ENCODE results near the gene CHRNB2.
"Not testable (repeated sequence)": the region's sequence is repeated elsewhere in the genome, so short reads cannot be mapped to it uniquely, and the experiment has no call there.

The CHRNB2 gene, protein sequence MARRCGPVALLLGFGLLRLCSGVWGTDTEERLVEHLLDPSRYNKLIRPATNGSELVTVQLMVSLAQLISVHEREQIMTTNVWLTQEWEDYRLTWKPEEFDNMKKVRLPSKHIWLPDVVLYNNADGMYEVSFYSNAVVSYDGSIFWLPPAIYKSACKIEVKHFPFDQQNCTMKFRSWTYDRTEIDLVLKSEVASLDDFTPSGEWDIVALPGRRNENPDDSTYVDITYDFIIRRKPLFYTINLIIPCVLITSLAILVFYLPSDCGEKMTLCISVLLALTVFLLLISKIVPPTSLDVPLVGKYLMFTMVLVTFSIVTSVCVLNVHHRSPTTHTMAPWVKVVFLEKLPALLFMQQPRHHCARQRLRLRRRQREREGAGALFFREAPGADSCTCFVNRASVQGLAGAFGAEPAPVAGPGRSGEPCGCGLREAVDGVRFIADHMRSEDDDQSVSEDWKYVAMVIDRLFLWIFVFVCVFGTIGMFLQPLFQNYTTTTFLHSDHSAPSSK

DNA sequence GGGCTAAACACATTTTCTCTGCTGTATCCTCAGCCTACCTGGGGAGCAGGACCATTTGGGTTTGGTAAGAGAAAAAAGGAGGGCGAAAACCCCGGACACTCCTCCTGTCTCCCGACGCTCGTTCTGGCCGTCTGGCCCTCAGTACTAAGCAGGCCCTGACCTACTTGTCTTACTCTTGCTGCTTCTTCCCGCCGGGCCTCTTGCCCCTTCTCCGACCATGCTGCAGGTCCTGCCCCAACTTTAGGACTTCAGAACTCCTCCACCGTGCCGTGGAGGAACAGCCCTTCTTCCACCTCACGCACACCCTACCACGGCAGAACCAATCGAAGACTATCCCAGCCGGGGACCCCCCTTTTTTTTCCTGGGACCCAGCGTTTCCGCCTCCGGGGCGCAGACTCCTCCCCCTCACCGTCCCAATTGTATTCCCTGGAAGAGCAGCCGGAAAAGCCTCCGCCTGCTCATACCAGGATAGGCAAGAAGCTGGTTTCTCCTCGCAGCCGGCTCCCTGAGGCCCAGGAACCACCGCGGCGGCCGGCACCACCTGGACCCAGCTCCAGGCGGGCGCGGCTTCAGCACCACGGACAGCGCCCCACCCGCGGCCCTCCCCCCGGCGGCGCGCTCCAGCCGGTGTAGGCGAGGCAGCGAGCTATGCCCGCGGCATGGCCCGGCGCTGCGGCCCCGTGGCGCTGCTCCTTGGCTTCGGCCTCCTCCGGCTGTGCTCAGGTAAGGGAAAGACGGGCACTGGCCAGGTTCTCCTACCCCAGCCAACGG lies at the start of gene CHRNB2:
Gene CHRNB2, plus strand, starts transcription at position 393 of the 771 bp plus-strand sequence. Its CDS starts 267 bp downstream, at position 660.
- DNase-seq, result peak; percentile 85

DNA sequence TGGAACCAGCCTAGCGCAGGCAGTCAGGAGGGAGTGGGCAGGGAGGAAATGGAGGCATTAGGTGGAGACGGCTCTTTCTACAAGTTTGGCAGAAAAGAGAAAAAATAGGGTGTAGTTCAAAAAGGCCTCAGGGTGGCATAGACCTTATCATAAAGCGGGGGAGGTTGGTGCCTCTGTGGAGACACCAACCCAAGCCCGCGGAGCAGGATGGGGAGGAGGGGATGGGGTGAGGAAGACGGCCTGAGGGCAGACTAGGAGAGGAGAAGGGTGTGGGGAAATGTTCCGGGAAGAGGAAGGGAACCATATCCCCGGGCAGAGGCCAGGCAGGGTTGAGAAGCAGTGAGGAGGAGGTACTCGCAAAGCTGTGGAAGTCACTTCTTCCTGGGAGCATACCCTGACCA lies 48.0 kb upstream of the CHRNB2 start:
- DNase-seq, result no peak

DNA sequence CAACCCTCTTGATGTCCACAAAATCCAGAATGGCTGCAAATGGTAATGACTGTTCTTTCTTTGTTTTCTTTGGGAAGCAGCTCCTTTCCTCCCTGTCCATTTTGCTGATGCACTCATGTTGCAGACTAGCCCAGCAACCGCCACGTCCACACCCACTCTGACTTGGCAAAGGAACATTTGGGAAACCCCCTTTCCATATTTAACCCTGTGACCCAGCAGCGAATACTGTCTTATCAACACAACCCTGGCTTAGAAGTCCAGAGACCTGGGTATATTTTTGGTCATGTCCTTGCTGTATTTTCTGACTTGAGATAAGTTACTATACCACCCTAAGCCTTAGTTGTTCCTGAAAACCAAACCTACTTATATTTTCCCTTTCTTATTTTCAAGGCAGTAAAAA lies 47.2 kb upstream of the CHRNB2 start:
- no peak for DNase-seq

DNA sequence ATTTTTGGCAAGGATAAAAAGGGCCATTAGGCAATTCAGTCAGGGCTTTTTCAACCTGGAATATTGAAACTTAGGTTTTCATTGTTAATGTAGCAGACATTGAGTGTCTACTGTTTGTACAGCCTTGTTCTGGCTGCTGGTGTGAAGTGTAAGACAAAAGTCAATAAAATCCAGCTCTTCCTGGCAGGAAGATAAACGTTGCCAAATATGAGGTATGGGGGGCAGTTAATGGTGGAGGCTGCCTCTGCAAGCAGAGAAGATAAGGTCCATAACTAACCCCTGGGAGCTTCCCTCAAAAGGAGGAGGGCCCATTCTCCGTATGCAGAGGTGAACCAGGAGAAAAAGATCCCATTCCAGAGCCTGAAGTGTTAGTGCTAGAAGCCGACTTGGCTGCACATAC lies 45.9 kb upstream of the CHRNB2 start:
- DNase-seq, result no peak

DNA sequence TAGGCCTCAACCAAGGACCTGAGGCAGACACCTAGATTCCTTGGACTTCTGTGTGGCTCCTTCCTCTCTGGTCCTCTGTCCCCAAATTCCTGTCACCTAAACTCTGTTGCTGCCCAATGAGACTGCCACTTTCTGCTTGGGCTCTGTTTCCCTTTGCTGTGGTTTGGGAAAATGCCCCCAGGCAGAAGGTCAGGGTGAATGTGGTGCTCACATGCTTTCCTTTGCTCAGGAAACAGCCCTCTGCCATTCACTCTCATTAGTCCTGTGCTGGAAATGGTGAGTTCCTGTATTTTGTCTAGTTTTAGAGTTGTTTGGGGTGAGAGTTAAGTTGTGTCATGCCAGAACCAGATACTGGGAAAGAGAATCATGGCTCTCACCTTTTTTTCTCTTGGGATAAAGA lies 42.7 kb upstream of the CHRNB2 start:
- DNase-seq, result no peak

DNA sequence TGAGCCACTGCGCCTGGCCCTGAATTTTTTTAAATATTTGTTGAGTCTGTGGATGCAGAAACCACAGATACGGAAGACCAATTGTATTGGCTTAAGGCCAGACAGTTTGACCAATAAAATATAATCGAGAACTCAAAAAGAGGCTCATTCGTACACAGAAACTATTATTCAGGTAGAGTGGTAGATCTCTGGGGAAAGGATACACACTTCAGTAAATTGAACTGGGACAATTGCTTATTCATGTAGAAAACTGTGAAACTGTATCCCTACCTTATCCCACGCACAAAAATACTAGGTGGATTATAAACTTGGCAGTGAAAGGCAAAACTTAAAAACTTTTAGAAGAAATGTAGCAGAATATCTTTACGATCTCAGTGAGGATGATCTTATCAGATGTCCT lies 40.4 kb upstream of the CHRNB2 start:
- DNase-seq, result no peak

DNA sequence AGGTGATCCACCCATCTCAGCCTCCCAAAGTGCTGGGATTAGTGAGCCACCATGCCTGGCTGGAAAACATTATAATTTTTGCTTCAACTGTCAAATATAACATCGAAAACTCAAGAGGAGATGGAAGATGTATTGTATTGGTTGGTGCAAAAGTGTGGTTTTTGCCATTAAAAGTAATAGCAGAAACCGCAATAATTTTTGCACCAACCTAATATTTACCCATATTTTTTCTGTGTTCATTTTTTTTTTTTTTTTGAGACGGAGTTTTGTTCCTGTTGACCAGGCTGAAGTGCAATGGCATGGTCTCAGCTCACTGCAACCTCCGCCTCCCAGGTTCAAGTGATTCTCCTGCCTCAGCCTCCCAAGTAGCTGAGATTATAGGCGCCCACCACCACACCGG lies 38.3 kb upstream of the CHRNB2 start:
- no peak for DNase-seq

DNA sequence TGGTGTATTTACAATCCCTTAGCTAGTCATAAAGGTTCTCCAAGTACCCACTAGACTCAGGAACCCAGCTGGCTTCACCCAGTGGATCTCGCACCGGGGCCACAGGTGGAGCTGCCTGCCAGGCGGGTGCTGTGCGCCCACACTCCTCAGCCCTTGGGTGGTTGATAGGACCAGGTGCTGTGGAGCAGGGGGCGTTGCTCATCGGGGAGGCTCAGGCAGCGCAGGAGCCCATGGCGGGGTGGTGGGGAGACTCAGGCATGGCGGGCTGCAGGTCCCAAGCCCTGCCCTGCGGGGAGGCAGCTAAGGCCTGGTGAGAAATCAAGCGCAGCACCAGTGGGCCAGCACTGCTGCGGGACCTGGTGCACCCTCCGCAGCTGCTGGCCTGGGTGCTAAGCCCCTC lies 35.6 kb upstream of the CHRNB2 start:
- DNase-seq, result not testable (repeated sequence)

DNA sequence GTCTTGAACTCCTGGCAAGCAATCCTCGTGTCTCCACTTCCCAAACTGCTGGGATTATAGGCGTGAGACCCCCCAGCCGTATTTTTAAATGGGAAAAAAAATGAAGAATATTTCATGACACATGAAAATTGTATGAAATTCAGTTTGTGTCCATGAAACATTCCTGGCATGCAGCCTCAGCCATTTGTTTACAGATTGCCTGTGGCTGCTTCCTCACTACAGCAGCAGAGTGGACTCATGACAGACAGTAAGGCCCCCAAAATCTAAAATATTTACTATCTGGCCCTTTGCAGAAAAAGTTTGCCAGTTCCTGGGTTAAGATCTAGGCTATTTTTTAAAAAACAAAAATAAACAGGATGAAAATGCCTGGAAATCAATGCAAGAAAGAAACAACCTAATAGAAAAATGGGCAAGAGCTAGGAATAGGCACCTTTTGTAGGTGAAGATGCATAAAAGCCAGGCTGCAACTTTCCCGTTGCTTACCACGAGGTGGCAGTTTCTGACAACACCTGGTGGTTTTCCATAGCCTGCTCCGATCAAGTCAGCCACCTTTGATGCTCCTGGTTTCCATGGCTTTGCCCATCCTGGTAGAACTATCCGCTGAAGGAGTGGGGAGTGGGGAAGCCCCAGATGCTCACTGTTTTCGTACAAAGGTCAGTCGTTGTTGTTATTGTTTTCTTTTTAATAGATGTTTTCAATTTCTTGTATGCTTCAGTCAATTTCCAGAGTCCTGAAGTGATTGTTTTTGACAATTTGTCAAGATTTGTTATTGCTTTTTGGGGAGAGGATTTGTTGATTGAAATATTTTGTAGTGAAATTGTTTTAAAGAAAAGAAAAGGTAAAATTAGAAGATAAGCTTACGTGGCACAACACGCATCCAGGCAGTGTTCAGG lies 33.4 kb upstream of the CHRNB2 start:
- DNase-seq, result peak; percentile 79

DNA sequence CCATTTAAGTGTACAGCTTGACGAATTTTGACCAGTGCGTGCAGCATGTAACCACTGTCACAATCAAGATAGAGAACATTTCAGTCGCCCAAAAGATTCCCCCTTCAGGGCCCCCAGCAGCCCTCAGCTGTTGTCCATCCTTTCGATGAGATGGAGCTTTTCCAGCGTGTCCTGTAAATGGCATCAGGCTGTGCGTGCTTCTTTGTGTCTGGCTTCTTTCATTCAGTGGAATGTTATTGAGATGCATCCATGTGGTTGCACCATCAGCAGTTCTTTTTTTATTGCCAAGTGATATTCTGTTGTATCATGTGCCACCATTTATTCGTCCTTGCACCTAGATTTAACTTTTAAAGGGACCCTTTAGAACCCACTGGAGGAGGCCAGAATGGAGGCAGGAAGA lies 31.0 kb upstream of the CHRNB2 start:
- DNase-seq, result no peak

DNA sequence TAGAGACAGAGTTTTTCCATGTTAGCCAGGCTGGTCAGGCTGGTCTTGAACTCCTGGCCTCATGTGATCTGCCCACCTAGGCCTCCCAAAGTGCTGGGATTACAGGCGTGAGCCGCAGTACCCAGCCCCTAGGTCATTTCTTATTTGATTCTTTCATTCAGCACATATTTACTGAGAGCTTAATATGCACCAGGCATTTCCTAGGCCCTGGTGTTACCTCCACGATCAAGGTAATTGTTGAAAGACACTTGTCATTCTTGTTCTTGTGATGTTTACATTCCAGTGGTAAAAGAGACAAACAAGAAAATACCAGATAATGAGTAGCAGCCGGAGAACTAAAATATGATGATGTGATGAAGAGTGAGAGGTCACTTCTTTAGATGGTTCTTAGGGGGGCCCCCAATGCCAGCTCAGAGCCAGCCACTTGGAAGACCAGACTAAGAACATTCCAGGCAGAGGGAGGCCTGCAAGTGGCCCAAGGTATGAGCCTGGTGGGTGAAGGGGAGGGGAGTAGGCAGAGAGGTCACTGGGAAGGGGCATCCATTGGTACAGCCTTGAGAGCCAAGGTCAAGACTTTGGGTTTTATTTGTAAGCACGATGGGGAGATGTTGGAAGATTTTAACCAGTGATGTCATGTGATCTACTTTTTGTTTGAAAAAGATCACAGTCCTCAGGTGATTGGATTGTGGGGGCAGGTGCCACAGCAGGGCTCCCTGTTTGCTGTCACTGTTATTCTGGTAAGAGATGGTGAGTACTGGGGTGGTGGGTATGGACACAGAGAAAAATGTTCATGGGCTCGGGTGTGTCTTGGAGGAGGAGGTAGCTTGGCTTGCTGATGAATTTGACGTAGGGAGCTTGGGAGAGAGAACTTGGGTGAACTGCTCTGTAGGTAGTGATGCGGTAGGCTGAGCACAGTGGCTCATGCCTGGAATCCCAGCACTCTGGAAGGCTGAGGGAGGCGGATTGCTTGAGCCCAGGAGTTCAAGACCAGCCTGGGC lies 27.8 kb upstream of the CHRNB2 start:
- no peak for DNase-seq

DNA sequence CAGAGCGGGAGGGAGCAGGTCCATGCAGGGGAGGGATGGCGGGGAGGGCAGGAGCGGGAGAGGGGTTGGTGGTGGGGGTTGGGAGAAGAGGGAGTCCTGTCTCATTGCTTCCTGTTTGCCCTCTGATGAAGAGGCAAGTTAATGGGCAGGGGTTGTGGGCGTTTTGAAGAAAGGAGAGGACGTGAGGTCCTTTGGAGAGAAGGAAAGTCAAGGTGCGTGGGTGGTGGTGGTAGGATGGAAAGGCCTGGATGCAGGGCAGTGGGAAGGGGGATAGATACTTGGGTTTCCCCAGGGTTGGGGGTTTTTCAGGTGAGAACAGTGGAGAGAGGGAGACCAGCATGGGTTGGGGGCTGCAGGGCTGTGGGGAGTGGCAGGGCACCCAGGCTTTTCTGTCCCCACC lies 26.3 kb upstream of the CHRNB2 start:
- no peak for DNase-seq

DNA sequence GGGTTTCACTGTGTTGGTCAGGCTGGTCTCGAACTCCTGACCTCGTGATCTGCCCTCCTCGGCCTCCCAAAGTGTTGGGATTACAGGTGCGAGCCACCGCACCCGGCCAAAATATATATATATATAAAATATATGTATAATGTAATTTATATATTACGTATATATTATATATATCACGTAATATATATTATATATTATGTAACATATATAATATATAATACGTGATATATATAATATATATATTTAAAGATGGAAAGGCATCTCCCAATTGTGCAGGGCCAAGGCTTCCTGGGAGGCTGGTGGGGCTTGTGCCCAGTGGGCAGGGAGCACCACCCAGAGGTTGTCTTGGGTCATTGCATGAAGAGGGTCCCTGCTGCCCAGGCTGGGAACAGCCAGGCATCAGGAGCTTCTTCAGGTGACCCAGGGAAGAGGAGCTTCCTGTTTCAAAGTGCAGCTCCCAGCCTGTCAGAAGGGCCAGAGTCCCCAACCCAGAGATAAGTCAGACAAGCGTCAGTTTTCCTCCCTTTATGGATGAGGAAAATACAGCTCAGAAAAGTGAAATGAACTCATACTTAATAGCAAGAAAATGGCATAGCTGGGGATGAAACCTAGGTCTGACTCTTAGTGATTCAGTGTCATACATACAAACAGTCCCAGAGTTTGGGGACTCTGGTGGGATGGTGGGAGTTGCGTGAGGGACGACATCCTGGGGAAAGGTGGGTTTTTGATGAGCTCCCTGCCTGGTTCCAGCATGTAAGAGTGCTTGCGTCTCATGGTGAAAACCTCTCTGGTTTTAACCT lies 21.1 kb upstream of the CHRNB2 start:
- peak; percentile 16 for DNase-seq

DNA sequence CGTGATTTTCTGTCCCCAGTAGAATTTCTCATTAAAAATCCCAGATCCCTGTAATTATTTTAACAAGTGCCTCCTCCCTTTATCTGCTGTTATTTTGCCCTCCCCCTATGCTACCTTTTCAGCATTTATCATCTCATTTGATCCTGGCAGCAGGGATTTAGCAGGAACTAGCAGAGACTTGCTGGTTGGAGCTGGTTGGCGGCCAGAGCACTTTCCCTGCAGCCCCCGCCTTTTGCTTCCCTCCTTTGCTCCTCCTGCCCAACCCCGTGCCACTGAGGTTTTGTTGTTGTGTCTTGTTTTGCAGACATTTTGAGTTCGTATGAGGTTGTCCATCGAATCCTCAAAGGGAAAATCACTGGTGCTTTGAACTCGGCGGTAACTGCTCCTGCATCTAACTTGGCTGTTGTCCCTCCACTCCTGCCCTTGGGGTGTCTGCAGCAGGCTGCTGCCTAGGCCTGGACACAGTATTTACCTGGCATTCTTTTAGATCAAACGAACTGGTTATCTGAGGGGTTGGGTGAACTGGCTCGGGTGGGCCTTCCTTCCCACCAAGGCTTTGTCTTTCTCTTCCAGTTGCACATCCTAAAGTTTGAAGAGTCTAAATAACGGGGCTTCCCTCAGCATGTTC lies 20.4 kb upstream of the CHRNB2 start:
- DNase-seq, result no peak

DNA sequence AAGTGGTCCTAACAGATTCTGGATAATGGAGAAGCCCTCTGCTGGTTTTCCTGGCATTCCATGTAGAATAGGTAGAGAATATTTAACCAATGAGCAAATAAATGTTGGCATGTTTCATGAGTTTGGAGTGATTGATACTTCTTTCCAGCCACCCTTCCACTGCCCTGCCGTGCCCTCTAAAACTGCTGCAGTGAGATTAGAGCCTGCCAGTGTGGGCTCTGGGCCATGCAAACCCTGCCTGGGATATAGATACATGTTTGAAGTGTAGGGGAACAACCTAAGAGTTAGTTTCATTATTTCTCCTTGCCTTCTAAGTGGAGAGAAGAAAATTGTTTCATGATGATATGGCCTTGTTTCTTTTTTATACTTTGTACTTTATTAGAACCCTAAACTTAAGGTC lies 19.6 kb upstream of the CHRNB2 start:
- DNase-seq, result no peak

DNA sequence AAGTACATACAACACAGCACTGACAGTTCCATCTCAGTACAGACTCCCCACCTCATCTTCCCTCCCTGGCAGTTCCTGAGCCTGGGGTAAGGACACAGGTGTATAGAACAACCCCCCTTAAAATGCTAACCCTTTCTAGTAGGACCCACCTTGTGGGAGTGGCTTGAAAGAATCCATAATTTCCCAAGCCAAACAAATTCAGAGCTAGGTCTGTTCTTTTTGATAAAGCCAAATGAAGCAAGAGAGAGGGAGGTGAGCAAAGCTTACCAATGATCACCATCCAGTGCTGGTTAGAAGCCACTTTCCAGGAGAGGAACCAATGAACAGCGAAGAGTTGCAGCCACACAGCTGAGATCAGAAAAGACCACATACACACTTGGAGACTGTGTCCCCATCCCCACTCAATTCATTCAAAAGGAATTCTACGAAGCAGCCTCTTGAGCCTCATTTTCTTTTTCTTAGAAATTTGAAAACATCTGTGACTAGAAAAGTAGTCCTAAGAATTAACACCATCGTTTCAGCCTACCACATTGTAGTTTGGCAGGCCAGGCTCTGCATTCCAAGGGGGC lies 18.3 kb upstream of the CHRNB2 start:
- DNase-seq, result no peak

DNA sequence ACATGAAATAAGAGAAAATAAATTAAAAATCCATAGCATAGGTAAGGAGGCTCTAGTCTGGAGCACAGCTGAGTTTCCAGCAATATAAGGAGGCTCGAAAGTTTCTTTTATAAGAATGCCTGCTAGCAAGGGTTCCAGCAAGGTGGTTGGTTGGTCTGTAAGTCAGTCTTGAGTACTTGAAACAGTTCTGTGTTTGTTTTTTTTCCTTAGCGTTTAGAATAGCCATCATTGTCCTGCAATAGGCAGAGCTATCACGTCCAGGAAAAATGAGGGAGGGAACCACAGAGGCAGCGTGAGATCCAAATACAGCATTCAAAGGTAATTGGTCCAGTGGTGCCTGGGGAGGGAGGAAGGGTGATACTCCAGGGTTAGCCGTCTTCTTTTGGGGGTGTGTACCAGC lies 17.5 kb upstream of the CHRNB2 start:
- DNase-seq, result no peak

DNA sequence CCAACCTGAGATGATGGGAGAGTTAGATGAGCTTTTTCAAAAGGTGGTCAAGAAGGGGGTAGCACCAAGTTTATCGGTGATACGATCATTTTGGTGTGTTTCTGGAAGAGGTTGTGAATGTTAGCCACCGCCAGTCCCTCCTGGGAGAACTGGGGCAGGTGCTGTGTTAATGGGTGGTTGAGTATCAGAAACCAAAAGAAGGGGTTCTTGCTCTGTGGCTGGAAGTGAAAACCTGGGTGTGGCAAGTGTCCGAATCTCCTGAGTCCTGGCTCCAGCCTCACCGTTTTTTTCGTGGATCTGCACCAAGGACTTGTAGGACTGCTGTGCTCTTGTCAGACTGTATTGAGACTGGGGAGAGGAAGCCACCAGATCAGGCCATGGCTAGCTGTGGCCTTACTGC lies 16.9 kb upstream of the CHRNB2 start:
- no peak for DNase-seq

DNA sequence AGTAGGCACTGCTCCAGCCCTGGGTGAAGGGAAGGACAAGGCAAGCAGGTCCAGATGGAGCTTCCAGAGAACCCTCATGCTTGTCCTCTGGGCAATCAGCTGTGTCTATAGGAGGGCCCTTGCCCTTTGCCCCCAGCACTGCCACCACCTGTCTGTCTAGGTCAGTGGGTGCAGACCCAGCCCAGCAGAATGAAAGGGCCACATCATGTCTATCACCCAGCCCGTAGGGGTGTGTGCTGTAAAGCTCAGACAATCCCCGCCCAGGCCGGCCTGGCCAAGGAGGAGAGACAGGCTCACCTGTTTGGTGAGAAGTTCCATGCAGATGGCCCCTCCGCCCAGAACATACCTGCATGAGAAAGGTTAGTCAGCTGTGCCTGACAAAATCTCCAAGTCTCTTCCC lies 16.1 kb upstream of the CHRNB2 start:
- DNase-seq, result no peak

DNA sequence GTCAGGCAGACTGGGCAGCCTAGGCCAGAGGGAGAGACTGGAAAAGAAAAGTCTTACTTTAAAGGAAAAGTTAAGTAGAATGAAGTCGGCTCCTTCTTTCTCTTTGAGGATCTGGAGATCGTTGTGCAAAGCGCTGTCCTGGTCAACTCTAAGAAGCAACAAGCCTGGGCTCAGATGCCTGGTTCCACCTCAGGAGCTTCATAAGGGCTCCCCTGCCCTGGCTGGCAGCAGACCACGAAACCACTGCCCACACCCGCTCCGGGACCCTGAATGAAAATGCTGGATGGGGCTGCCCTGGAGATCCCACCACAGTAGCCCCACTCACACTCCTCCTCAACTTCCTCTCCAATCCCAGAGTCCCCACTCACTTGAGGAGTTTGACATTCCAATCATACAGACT lies 15.5 kb upstream of the CHRNB2 start:
- DNase-seq, result no peak
